HepG2 (cell line): ENCODE measurements around the gene SLIT3. TPM values are rescaled to one million over a fixed set of nuclear protein-coding genes. Genes with fewer than 3 reads are reported as not detected.

Experiments
- ATAC-seq: fragments of 200-7000 bp; cut with Tn5 transposase; 3 replicates; pipeline ENCODE4 v1.9.1; 2020; ENCODE audit warnings: mild to moderate bottlenecking, moderate library complexity
- BruUV-seq: library from RNA; stranded (reverse); fragments of 400-500 nt; replicated peaks from 2 replicates; lab custom pipeline; 2021; lab: Mats Ljungman, UMichigan
- CTCF ChIA-PET: fragments of 300-600 bp; formaldehyde crosslinking; extraction: SDS; loops from one replicate; lab custom pipeline; 2021; ENCODE audit warnings: low total read pairs, inconsistent platforms, low intra/inter-chr PET ratio; lab: Yijun Ruan, JAX
- POLR2A ChIA-PET: fragments of 350-600 bp; sonication (Branson Sonifier 250); formaldehyde crosslinking; loops from one replicate; lab custom pipeline; 2020; ENCODE audit warnings: antibody characterized with exemption, inconsistent platforms; lab: Yijun Ruan, JAX
- DNase-seq: peaks from one replicate; pipeline ENCODE4 v3.0.0-alpha.2; 2015; ENCODE audit warnings: low spot score
- FAIRE-seq: peaks from 3 replicates; lab custom pipeline; 2011; peaks lifted over from hg19 to GRCh38; lab: Jason Lieb, UNC
- H2AFZ ChIP-seq: one replicate; pipeline ENCODE4 v1.6.1; 2011; ENCODE audit warnings: low read length, inconsistent platforms
- H3K27ac ChIP-seq: fragments of 300-600 bp; 3 replicates; pipeline ENCODE4 v1.8.0; 2011; ENCODE audit warnings: mixed run types, mild to moderate bottlenecking, mixed read lengths, low read length, inconsistent platforms; ENCODE audit not compliant: insufficient read depth; ENCODE audit errors: extremely low read length
- H3K27me3 ChIP-seq, 2 experiments: fragments of 200-600 bp in 1 of 2; 2 replicates in 1 of 2; 3 replicates in 1 of 2; pipeline versions ENCODE4 v1.6.0 to v1.8.0; 2011; ENCODE audit warnings: low read length in 2 of 2, mild to moderate bottlenecking in 2 of 2, moderate library complexity in 2 of 2, inconsistent platforms in 1 of 2; ENCODE audit not compliant: insufficient read depth in 2 of 2, control insufficient read depth in 1 of 2
- H3K36me3 ChIP-seq, 2 experiments: fragments of 200-600 bp in 1 of 2; replicated peaks in 1 of 2; 2 replicates in 1 of 2; 3 replicates in 1 of 2; pipeline versions ENCODE4 v1.5.1 to v1.8.0; 2011; ENCODE audit warnings: low read length in 2 of 2, inconsistent platforms in 1 of 2; ENCODE audit not compliant: insufficient read depth in 2 of 2, control insufficient read depth in 1 of 2
- H3K4me1 ChIP-seq: 2 replicates; pipeline ENCODE4 v1.5.1; 2012; ENCODE audit warnings: low read length, inconsistent platforms; ENCODE audit not compliant: insufficient read depth
- H3K4me2 ChIP-seq: 2 replicates; pipeline ENCODE4 v1.6.0; 2011; ENCODE audit warnings: low read depth, low read length, inconsistent platforms
- H3K4me3 ChIP-seq, 3 experiments: fragments of 200-600 bp in 1 of 3; sonication (generic), shearing (Covaris generic) in 1 of 3; replicated peaks in 1 of 3; 2 replicates each; pipeline ENCODE4 v1.5.1; 2011 to 2016; ENCODE audit warnings: low read length in 3 of 3, inconsistent platforms in 2 of 3, low read depth in 2 of 3, mild to moderate bottlenecking in 2 of 3, control low read depth in 1 of 3, mixed read lengths in 1 of 3; ENCODE audit not compliant: insufficient read depth in 1 of 3
- H3K79me2 ChIP-seq: one replicate; pipeline ENCODE4 v1.6.1; 2011; ENCODE audit warnings: low read length, inconsistent platforms; ENCODE audit not compliant: insufficient read depth
- H3K9ac ChIP-seq: 2 replicates; pipeline ENCODE4 v1.6.0; 2011; ENCODE audit warnings: mild to moderate bottlenecking, low read depth, low read length, inconsistent platforms; ENCODE audit not compliant: insufficient read depth
- H3K9me3 ChIP-seq: 2 replicates; pipeline ENCODE4 v1.5.1; 2012; ENCODE audit warnings: mild to moderate bottlenecking, low read length
- H4K20me1 ChIP-seq: 2 replicates; pipeline ENCODE4 v1.6.0; 2011; ENCODE audit warnings: inconsistent platforms, mild to moderate bottlenecking, low read length, moderate library complexity; ENCODE audit not compliant: insufficient read depth
- EHMT2 ChIP-seq: fragments of 200-600 bp; sonication (generic); IDR thresholded peaks from 2 replicates; pipeline ENCODE4 v1.7.0; 2017; ENCODE audit warnings: antibody characterized with exemption, low read depth, low read length, borderline replicate concordance
- LCORL ChIP-seq, 2 experiments: fragments of 450-650 bp in 1 of 2; sonication (generic) in 1 of 2; formaldehyde crosslinking in 1 of 2; IDR thresholded peaks; 2 replicates each; pipeline versions ENCODE4 v1.5.0 to v1.6.1; 2017 to 2020; ENCODE audit warnings: antibody characterized with exemption in 1 of 2, missing genetic modification reagents in 1 of 2
- NFIB ChIP-seq: sonication (generic); formaldehyde crosslinking; IDR thresholded peaks from 2 replicates; pipeline ENCODE4 v1.9.0; 2021; ENCODE audit warnings: missing genetic modification reagents, mild to moderate bottlenecking, borderline replicate concordance
- PHF20 ChIP-seq: sonication (generic); formaldehyde crosslinking; IDR thresholded peaks from 2 replicates; pipeline ENCODE4 v1.5.0; 2020; ENCODE audit warnings: mild to moderate bottlenecking, missing genetic modification reagents
- SNAPC2 ChIP-seq: sonication (generic); formaldehyde crosslinking; IDR thresholded peaks from 2 replicates; pipeline ENCODE4 v1.8.1; 2022; ENCODE audit warnings: mild to moderate bottlenecking, missing genetic modification reagents
- ZBTB3 ChIP-seq: sonication (generic); formaldehyde crosslinking; IDR thresholded peaks from 2 replicates; pipeline ENCODE4 v1.4.0; 2020; ENCODE audit warnings: low read depth, mild to moderate bottlenecking, moderate library complexity, missing genetic modification reagents, borderline replicate concordance
- ZNF142 ChIP-seq: sonication (generic); formaldehyde crosslinking; IDR thresholded peaks from 2 replicates; pipeline ENCODE4 v1.4.0; 2020; ENCODE audit warnings: missing genetic modification reagents
- ZNF557 ChIP-seq: sonication (generic); formaldehyde crosslinking; IDR thresholded peaks from 2 replicates; pipeline ENCODE4 v1.4.0; 2020; ENCODE audit warnings: missing genetic modification reagents
- ZNF83 ChIP-seq: sonication (generic); formaldehyde crosslinking; IDR thresholded peaks from 2 replicates; pipeline ENCODE4 v1.4.0; 2020; ENCODE audit warnings: missing genetic modification reagents, mild to moderate bottlenecking, borderline replicate concordance
- WGBS: methylation state at CpG from one replicate; pipeline ENCODE4 v1.1.6; 2017; ENCODE audit warnings: low lambda C conversion rate; 5-methylcytosine and 5-hydroxymethylcytosine counted together
- in situ Hi-C: cut with HindIII; loops from 2 replicates; pipeline ENCODE4 v1.10.0; 2017; ENCODE audit warnings: low pct_unique_long_range_greater_than_20kb; ENCODE audit not compliant: extremely low pct_ligation_motif_present
- intact Hi-C: fragments of 100-400 bp; cut with micrococcal nuclease; formaldehyde crosslinking; loops from one replicate; pipeline ENCODE4 v1.10.0; 2022; ENCODE audit not compliant: unreplicated experiment
- polyA plus RNA-seq, 8 experiments: library from polyadenylated mRNA; depleted of rRNA in 3 of 8; stranded (reverse) in 7 of 8; unstranded in 1 of 8; fragments of >200 nt; fragmentation: Illumina TruSeq in 4 of 8; extraction: Trizol in 4 of 8; gene quantifications; 2 replicates each; pipeline versions ENCODE4 v1.2.1 to v1.2.3, GENCODE V29; 2011 to 2016; ENCODE audit warnings: low read depth in 4 of 8, missing spikeins in 1 of 8, mixed read lengths in 1 of 8; ENCODE audit not compliant: insufficient read depth in 1 of 8
- total RNA-seq, 5 experiments: library from RNA; depleted of rRNA; stranded (reverse); fragments of >200 nt; fragmentation: Illumina TruSeq; extraction: Trizol; gene quantifications; 2 replicates each; pipeline ENCODE4 v1.2.3, GENCODE V29; 2016; ENCODE audit warnings: low read depth in 1 of 5
- TF ChIP-seq, protein P1 (sequence below): sonication (generic); formaldehyde crosslinking; IDR thresholded peaks from 2 replicates; pipeline ENCODE4 v1.4.0; 2020; ENCODE audit warnings: mild to moderate bottlenecking, low read depth, missing genetic modification reagents

The SLIT3 gene
- total and polyA plus RNA-seq, 2 of the 13 experiments (the other 11 are each of a cell fraction or from before 2014, with no cell fraction given): not detected

DNA sequence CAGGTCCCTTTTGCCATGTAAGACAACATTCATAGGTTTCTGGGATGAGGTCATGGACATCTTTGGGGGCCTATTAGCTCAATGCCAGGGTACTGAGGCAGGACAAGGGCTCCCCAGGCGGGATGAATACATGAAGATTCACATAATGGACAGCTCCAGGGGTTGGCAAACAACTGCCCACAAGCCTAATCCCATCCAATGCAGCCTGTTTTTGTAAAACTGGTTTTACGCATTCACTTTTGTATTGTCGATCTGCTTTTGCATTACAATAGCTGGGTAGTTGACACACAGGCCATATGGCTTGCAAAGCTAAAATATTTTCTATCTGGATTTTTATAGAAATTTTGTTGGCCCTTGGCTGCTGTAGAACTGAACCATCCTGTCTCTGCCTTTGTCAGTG lies 473.3 kb downstream of the SLIT3 start:
- Histone ChIP-seq H3K36me3 (no peaks in the 10 kb centered on the region), H3K4me2 (no peak overlapping the region), H3K9ac (no peak overlapping the region), H3K27me3 (peaks cover 0 to 25% of the 10 kb centered on the region in 2 experiments; a peak in 4 of 5 replicates), H3K4me3 (no peak overlapping the region)
- ChIA-PET CTCF (no interaction called here), POLR2A (no interaction called here)
- in situ Hi-C loops: no loop called here
- no peak for DNase-seq
- intact Hi-C loops: no loop called here
- FAIRE-seq: no peak
- no peak for TF ChIP-seq NFIB (CRISPR knock-in tag)
- TF ChIP-seq PHF20: no peak
- no peak for TF ChIP-seq ZNF83
- TF ChIP-seq, protein P1, sequence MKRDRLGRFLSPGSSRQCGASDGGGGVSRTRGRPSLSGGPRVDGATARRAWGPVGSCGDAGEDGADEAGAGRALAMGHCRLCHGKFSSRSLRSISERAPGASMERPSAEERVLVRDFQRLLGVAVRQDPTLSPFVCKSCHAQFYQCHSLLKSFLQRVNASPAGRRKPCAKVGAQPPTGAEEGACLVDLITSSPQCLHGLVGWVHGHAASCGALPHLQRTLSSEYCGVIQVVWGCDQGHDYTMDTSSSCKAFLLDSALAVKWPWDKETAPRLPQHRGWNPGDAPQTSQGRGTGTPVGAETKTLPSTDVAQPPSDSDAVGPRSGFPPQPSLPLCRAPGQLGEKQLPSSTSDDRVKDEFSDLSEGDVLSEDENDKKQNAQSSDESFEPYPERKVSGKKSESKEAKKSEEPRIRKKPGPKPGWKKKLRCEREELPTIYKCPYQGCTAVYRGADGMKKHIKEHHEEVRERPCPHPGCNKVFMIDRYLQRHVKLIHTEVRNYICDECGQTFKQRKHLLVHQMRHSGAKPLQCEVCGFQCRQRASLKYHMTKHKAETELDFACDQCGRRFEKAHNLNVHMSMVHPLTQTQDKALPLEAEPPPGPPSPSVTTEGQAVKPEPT: no peak
- TF ChIP-seq EHMT2: no peak
- TF ChIP-seq ZBTB3: no peak
- no peak for TF ChIP-seq LCORL (IDR thresholded peaks at IDR 0.05)
- TF ChIP-seq LCORL (CRISPR knock-in tag; IDR thresholded peaks at IDR 0.05): no peak
- TF ChIP-seq ZNF557 (CRISPR knock-in tag): no peak
- TF ChIP-seq ZNF142 (CRISPR knock-in tag): no peak
- TF ChIP-seq SNAPC2 (CRISPR knock-in tag): no peak
- TF ChIP-seq, all 625 proteins: peak for 0
- 52% methylated on average over 3 of the region's 3 CpGs for WGBS
- no peaks in the 10 kb centered on the region for H3K9me3 ChIP-seq
- no TSS peak for BruUV-seq
- H2AFZ ChIP-seq: no peak overlapping the region
- no peak for ATAC-seq
- no peak overlapping the region for H3K27ac ChIP-seq
- H3K4me1 ChIP-seq: no peaks in the 10 kb centered on the region
- no peaks in the 10 kb centered on the region for H4K20me1 ChIP-seq
- no peaks in the 10 kb centered on the region for H3K79me2 ChIP-seq
